Esophagus mucosa (tissue), 1 donor: ENCODE measurements around the gene CHDH. TPM values are rescaled to one million over a fixed set of nuclear protein-coding genes. Genes with fewer than 3 reads are reported as not detected.

Source experiments
- ATAC-seq: fragments of 200-7000 bp; cut with Tn5 transposase; one replicate; pipeline ENCODE4 v1.9.1; 2020
- total RNA-seq: library from RNA; stranded (reverse); gene quantifications from one replicate; pipeline ENCODE4 v1.2.4, GENCODE V29; 2023
- donor health status: DM: yes; HTN: yes; CAD: no.

The CHDH gene, protein sequence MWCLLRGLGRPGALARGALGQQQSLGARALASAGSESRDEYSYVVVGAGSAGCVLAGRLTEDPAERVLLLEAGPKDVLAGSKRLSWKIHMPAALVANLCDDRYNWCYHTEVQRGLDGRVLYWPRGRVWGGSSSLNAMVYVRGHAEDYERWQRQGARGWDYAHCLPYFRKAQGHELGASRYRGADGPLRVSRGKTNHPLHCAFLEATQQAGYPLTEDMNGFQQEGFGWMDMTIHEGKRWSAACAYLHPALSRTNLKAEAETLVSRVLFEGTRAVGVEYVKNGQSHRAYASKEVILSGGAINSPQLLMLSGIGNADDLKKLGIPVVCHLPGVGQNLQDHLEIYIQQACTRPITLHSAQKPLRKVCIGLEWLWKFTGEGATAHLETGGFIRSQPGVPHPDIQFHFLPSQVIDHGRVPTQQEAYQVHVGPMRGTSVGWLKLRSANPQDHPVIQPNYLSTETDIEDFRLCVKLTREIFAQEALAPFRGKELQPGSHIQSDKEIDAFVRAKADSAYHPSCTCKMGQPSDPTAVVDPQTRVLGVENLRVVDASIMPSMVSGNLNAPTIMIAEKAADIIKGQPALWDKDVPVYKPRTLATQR
- total RNA-seq, result 1.6 TPM

DNA sequence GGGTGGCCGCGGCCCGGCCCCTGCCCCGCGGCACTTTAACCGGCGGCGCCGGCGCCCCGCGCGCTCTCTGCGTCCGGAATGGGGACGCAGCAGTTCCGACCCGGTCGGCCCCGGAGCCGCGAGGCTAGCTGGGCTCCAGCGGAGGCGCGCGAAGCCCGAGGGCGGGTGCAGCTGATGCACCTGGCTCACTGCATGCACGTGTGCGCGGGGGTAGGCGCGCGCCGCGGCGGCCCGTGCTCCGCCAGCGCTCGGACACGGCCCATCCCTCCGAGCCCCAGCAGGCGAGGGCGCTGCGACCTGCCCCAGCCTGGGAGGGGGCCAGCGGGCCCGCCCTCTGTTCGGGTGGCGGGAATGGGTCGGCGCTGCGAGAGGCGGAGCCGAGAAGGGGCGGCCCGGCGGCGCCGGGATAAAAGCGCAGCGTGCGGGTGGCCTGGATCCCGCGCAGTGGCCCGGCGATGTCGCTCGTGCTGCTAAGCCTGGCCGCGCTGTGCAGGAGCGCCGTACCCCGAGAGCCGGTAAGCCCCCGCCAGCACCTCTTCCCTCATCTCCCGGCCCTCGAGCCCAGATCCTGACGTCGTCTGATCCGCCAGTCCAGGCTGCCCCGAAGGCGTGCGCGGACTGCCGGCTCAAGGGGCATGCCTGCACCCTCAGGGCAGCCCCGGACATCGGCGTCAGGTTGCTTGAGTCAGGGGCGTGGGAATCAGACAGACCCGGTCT, at the start of gene CHDH, which contains the start of gene IL17RB:
CHDH (minus strand) TSS at position 286 of the 717 bp plus-strand sequence. CDS start 22,411 bp downstream, outside the sequence.
IL17RB (plus strand) TSS at position 435 of the 717 bp plus-strand sequence; CDS start at position 456, 21 bp downstream.
- ATAC-seq, result peak; percentile 71

DNA sequence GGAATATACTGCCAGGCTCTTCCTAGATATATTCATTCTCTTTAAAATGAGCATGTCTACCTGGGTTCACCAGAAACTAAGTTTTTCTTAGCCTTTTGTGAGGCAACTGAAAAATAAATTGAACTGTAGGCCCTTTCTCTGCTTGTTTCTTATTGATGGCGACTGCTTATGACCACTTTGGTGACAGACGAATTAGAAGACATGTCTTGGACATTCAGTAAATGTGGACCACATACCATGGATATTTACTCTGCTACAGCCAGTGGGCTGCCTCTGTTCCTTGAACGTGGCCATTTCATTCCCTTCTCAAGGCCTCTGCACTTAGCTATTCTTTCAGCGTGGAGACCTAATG, 46.0 kb upstream of the CHDH start:
- no peak for ATAC-seq

DNA sequence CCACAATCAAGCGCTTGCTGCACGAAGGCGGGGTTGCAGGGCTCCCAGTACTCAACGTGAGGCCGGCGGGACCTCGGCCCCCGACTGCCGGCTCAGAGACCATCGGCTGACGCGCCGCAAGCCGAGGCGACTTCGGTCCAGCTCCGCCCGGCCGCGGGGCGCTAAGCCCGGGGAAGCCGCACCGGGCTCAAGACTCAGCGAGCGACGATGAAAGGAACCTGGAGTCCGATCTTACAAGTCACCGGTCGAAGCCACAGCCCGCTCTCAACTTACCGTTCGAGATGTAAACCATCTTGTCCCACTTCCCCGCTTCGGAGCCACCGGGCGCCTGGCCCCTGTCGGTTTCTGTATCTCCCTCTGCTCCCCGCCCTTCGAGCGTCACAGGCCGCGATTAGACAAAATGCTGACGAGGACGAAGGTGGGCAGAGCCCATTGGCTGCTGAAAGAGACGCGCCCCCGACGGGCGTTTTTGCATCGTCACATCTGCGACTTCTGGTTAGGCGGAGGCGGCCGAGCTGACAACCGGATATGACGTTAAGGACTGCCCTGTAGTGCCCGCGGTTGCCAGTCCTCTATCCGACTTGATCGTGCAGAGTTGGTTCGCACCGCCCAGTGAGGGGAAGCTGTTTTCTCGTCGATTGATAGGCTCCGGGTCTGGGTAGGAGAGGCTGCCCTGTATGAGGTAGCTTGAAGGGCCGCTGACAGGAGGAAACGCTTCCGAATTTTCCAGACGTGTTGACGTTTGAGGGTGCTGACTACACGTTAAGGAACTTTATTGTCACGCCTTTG, 45.5 kb upstream of the CHDH start, which contains the start of gene SELENOK:
SELENOK (minus strand) TSS at position 363 of the 789 bp plus-strand sequence.
- peak; percentile 98 for ATAC-seq

DNA sequence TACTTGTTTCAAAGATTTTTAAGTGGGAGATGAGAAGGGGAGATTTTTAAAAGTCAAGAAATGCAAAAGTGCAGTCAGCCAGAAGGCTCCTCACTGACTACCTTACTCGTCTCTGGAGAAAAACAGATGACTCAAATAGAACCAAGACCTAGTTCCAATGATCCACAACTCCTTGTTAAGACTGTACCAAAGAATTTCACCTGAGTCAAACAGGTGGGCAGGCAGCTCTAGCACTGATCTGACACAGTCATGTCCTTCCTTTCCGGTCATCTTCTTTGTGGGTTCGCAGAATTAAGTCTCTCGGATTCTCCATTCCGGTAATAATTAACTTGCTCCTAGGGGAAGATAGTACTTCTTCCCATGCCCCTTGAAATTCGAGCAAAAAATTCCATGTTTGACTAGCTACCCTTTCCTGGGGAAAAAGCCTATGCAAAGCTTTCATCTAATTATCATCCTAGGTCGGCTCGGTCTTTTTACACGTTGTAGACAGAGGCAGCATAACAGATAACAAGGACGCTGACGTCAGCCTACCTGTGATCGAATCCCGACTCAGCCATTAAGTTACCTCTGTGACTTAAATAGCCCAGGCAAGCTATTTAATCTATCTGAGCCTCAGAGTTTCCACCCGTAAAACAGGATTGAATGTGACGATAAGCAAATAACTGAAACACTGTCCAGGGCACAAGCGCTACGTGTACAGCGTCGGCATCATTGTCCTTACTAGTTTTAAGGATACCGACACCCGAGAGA, 44.7 kb upstream of the CHDH start:
- peak; percentile 12 for ATAC-seq

DNA sequence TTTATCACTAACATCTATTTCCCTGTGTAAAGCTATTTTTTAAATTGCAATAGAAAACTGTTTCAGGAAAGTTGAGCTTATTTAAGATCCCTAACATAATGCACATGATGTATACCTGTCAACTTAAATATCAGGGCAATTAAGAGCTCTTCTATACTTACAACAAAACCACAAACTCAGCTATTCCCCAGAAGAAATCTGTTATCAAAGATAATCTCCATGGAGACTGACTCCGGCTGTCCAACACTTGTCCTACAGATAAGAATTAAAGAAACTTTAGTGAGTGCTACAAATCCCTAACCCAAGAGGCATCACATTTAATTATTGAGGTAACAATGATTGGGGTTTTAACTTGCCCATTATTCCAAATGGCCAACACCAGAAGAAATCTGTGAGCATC, 42.0 kb upstream of the CHDH start:
- no peak for ATAC-seq

DNA sequence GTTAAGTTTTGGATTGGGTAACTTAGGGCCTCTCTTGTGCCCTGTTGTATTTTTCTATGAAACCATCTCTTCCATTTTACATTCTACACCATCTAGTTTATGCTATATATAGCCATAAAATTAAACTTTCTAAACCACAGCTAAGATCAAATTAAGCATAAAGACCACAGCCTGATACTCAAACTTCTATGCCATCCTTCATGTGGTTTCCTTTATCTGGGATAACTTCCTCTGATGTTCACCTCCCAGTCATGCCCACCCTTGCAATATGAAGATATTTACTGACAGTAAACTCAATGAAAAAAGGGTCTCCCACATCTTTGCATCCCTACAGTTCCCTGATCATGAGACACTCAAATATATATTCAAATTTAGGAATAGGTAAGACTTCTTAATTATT, 41.2 kb upstream of the CHDH start:
- ATAC-seq, result no peak

DNA sequence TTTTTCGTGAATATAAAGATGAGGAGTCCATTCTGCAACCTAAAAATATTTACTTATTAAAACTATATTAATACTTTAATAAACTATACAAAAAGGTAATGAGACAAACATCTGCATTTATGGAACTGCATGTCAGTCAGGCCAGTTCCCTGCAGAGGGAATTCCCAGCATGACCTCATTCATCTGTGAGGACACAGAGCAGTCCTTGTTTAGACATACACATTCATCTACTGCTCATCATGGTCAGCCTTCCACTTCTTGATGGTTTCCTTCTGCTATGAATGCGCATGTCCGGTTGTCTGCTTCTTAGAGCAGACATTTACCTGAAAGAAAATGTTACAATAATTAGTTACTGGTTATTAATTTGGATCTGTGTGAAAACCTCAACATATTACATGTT, 39.0 kb upstream of the CHDH start:
- ATAC-seq, result no peak

DNA sequence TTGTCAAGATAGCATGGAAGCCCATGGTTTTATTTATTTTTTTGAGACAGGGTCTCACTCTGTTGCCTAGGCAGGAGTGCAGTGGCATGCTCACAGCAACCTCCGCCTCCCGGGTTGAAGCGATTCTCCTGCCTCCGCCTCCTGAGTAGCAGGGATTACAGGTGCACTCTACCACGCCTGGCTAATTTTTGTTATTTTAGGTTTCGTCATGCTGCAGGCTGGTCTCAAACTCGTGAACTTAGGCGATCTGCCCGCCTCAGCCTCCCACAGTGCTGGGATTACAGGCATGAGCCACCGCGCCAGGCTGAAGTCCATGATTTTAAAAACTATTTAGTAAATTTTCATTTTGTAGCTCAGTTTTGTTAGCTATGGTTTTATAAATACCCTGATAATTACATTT, 38.4 kb upstream of the CHDH start:
- ATAC-seq, result no peak

DNA sequence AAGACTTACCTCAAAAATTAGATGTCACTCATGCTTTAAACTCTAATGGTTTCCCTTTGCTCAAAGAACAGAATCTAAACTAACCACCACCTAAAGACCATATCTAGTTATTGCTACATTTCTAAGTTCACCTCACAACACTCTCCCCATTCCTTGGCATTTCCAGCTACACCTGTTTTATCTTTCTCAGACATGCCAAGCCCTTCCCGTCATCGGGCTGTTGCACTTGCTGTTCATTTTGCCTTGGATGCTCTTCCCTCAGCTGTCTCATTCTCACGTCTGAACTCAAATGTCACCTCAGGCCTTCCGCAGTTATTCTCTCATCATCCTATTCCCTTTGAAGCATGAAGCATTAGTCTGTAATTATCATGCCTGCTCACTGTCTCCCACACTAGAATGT, 36.8 kb upstream of the CHDH start:
- no peak for ATAC-seq

DNA sequence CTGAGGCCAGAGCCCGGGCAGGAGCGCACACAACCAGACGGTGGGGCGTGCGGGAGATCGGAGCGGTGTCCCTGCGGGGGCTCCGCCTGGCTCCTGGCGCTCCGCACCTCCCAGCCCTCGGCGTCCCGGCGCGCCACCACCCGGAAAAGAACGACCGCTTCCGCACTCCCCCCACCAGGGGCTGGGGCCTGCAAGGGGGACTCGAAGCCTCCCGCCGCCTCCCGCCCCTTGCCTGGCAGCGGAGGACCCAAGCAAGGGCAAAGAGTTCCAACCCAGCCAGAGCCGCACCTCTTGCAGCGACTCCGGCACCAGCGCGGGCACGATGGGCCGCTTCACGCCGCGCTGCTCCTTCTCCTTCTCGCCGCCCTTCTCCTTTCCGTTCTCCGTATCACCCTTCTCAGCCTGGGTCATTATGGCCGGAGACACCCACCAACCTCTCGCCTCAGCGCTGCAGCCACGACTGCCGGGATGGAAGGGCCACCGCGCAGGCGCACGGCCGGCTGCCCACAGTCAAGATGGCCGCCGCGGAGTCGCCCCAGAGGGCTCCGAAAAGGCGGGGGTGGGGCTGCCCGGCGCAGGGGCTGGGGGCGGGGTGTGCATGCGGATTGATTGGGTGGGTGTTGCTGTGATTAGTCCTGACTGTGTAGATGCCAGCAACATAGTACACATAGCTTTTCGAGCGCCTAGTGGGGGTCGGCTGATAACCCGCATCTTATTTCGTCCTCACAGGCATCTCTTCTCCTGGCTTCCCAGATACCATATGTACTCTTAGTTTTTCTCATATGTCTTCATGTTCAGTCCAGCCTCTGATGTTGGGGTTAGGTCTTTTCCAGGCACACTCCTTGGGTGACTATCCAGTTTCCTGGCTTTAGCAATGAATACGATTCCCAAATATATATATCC, 35.7 kb upstream of the CHDH start, which contains the start of gene ACTR8:
ACTR8 (minus strand) TSS at position 462 of the 903 bp plus-strand sequence; CDS start at position 411, 51 bp downstream.
- peak; percentile 93 for ATAC-seq

DNA sequence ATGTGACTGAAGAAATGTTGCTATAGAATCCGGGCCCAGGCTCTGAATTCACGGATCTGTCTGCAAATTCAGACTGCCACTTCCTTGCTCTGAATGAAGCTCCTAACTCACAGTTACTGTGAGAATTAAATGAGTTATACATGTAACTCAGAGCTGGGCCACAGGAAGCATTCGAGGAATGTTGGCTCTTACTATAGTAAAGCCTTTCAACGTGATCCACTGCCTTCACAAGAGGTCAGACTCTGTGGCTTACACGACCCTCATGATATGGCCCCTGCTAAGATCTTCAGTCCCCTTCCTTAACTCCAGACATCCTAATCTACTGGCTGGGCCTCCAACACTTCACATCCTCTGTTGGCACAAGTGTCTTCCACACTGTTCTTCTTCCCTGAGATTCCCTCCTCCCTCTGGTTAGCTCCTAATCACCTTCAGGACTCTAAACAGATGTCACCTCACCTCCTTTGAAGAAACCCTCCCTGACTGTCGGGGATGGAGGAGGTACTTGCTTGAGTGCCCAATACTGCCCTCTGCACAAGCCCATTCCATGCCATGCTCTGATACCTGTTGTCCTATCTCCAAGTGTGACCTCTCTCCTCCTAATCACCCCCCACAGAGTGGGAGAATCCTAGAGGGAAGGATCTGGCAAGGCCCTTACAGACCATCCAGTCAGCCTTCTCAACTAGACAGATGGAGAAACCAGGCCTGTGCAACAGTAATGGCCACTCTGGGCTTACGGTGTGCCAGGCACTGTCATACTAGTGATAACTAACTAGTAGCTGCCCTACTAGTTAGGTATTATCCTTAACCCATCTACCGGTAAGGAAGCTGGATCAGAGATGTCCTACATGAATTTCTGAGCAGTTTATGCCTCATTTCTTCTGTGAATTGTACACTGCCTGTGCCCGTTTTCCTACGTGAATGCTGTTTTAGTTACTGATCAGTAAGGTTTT, 34.5 kb upstream of the CHDH start:
- ATAC-seq, result no peak

DNA sequence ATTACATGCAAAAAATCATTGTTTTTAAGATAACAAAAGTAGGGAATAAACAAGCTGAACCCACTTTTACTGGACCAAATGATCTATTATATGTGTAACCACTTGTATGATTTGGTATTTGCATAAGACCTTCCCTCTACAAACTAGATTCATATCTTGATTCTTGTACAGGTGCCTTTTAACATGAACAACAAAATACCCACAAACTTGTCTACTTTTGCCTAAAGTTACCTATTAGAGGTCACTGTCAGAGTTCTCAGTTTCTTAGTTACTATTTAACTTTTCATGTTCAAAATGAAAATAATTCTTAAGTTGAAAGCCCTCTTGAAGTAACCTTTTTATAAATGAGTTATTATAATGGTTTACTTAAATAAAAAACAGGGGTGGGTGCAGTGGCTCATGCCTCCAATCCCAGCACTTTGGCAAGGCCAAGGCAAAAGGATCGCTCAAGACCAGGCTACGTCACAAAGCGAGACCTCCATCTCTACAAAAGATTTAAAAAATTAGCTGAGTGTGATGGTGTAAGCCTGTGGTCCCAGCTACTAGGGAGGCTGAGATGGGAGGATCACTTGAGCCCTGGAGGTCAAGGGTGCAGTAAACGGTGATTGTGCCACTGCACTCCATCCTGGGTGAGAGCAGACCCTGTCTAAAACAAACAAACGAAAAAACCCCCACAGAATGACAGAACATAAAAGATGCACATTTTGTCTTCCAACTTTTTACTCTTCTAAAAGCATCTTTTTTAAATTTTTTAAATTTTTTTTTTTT, 19.7 kb upstream of the CHDH start:
- ATAC-seq, result no peak

DNA sequence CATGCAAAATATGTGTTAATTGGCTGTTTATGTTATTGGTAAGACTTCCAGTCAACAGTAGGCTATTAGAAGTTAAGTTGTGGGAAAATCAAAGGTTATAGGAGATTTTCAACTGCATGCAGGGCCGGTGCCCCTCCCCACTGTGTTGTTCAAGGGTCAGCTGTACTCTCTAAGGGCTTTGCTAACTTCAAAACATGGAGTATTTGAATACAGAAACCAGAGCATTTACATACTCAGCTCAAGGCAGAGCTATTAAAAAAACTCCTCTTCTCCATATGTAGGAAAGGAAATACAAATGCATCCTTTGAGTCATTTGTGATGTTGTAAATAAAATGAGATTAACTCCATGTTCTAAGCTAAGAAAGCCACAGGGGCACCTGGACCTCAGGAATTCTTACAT, 16.9 kb upstream of the CHDH start:
- ATAC-seq, result no peak

DNA sequence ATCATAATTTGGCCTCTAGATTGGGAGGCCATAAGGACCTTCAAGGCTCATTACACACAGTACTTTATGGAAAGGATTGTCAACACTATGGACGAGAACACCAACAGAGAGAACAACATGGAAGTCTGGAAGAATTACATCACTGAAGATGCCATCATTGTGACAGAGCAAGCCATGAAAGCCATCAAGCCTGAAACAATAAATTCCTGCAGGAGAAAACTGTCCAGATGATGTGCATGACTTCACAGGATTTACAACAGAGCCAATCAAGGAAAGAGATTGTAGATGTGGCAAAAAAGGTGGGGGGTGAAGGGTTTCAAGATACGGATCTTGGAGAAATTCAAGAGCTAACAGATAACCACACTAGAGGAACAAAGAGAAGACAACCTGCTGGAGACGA, 16.0 kb upstream of the CHDH start:
- no peak for ATAC-seq

DNA sequence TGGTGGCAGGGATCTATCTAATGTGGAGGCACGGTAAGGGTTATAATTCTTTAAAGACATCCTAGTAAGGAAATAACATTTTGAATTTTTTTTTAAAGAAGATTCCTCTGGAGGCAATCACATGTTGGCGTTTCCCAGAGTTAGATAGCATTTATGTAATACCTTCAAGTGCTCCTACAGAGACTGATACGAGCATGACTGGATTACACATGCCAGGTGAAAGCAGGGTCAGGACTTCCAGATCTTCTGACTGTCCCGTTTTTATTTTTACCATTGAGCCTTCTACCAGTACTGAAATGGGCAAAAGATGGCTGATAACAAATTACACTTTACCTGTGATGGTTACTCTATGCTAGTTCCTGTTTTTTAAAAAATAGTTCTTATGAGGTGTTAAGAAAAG, 14.0 kb upstream of the CHDH start:
- no peak for ATAC-seq

DNA sequence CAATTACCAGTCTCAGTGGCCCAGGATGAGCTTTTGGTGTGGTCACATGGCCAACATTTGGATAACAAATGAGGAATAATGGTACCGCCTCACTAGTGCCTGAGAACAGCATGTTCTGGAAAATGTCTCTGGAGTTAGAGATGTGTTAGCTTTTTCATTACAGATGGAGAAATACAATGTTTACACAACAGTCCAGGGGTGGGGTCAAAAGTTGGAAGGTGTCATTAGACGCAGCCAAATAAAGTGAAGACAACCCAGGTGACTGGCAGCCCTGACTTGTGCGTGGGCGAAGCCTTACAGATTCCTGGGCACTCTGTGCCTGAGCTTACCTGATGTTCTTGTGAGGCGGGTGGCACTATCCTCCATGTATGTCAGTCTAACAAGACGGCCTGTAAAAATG, 13.0 kb upstream of the CHDH start:
- ATAC-seq, result no peak

DNA sequence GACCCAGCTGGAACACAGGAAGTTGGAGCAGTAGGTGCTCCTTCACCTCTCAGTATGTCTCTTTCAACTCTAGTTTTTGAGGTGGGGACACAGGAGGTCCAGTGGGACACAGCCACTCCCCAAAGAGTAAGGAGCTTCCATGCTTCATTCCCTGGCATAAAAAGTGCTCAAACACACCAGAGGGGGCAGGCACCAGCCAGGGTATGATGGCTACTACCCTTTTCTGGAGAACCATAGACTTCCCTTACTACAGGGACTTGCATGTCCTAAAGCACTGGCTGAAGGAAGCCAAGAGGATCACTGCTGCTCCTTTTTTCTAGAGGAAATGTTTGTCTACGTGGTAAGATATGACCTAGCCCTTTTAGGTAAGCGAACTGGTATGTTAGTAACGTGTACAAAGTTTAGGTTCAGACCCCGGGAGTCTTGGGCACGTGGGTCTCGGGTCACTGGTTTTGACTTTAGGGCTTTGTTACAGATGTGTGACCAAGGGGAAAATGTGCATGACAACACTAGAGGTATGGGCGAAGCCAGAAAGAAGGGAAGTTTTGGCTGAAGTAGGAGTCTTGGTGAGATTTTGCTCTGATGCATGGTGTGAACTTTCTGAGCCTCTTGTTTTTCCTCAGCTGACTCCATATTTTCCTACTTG, 12.0 kb upstream of the CHDH start:
- ATAC-seq, result no peak

DNA sequence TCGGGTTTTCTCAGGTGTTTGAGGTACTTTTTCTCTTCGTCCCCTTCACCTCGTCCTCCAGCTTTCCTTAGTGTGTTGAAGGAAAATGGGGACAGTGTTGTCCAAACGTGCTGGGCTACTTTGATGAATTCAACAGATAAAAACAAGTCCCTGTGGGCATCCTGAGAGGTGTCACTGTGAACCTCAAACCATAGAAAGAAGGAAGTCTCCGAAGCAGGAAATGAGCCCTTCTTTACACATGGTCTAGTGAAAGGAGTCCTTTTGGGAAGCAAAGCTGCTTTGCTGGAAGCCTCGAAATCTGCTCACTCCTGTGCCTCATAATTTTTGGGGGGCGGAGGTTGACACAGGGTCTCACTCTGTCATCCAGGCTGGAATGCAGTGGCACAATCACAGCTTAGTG, 10.7 kb upstream of the CHDH start:
- no peak for ATAC-seq
